ENCODE results near the gene VDR. TPM values are rescaled to one million over a fixed set of nuclear protein-coding genes. Genes with fewer than 3 reads are reported as not detected.

The VDR gene
- polyA plus RNA-seq, 1 donor from 2014 or later: not detected

DNA sequence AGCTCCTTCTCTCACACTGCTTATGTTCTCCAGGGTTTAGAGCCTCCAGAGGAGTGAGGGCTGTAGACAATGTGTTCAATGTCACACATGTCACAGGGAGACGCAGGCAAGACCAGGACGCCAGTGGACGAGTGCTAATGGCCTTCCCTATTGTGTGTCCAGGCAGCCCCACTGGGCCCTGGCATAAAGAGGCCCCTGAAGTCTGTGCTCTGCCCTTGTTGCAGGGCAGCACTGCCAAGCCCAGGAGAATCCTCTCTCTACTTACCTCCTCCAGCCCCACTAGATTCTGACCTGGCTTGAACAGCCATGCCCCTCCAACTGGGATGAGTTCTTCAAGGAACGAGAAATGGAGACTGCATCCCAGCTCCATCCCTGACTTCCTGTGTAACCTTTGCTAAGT lies 33.8 kb upstream of the VDR start:
- Histone ChIP-seq H3K9ac (ENCODE audit: low read length) (no peak overlapping the region), H3K36me3 (ENCODE audit: insufficient read depth, low read length) (no peaks in the 10 kb centered on the region), H3K79me2 (replicated peaks; ENCODE audit: insufficient read depth, low read length) (no peaks in the 10 kb centered on the region), H3K4me2 (ENCODE audit: low read length) (no peak overlapping the region), H4K20me1 (ENCODE audit: insufficient read depth) (no peaks in the 10 kb centered on the region), H3K9me2 (ENCODE audit: insufficient read depth, low read length) (no peaks in the 10 kb centered on the region), H3K27ac (ENCODE audit: low read length) (no peak overlapping the region), H3K27me3 (ENCODE audit: insufficient read depth, low read depth, low read length) (no peaks in the 10 kb centered on the region), H3F3A (ENCODE audit: insufficient read depth, low read length, poor library complexity, severe bottlenecking) (no peaks in the 10 kb centered on the region), H3K9me3 (ENCODE audit: low read length) (no peaks in the 10 kb centered on the region), H2AFZ (ENCODE audit: low read depth, low read length) (no peak overlapping the region), H3K4me3 (ENCODE audit: low read length) (no peak overlapping the region)
- no peak for TF ChIP-seq POLR2AphosphoS5 (IDR thresholded peaks at IDR 0.05)
- no peak for TF ChIP-seq EP300 (conservative IDR thresholded peaks at IDR 0.05; ENCODE audit: poor library complexity, severe bottlenecking)
- TF ChIP-seq, protein P1, sequence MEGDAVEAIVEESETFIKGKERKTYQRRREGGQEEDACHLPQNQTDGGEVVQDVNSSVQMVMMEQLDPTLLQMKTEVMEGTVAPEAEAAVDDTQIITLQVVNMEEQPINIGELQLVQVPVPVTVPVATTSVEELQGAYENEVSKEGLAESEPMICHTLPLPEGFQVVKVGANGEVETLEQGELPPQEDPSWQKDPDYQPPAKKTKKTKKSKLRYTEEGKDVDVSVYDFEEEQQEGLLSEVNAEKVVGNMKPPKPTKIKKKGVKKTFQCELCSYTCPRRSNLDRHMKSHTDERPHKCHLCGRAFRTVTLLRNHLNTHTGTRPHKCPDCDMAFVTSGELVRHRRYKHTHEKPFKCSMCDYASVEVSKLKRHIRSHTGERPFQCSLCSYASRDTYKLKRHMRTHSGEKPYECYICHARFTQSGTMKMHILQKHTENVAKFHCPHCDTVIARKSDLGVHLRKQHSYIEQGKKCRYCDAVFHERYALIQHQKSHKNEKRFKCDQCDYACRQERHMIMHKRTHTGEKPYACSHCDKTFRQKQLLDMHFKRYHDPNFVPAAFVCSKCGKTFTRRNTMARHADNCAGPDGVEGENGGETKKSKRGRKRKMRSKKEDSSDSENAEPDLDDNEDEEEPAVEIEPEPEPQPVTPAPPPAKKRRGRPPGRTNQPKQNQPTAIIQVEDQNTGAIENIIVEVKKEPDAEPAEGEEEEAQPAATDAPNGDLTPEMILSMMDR (IDR thresholded peaks at IDR 0.05; ENCODE audit: poor library complexity, severe bottlenecking): no peak
- no peak for TF ChIP-seq TAF1 (IDR thresholded peaks at IDR 0.05; ENCODE audit: low read depth)
- no peak for TF ChIP-seq SMC3 (conservative IDR thresholded peaks at IDR 0.05; ENCODE audit: poor library complexity)
- TF ChIP-seq EZH2 (IDR thresholded peaks at IDR 0.05; ENCODE audit: borderline replicate concordance, insufficient read depth, low read length, poor library complexity, severe bottlenecking): no peak
- TF ChIP-seq MXI1 (conservative IDR thresholded peaks at IDR 0.05; ENCODE audit: poor library complexity, severe bottlenecking): no peak
- TF ChIP-seq RAD21 (conservative IDR thresholded peaks at IDR 0.05): no peak
- TF ChIP-seq, protein P2, sequence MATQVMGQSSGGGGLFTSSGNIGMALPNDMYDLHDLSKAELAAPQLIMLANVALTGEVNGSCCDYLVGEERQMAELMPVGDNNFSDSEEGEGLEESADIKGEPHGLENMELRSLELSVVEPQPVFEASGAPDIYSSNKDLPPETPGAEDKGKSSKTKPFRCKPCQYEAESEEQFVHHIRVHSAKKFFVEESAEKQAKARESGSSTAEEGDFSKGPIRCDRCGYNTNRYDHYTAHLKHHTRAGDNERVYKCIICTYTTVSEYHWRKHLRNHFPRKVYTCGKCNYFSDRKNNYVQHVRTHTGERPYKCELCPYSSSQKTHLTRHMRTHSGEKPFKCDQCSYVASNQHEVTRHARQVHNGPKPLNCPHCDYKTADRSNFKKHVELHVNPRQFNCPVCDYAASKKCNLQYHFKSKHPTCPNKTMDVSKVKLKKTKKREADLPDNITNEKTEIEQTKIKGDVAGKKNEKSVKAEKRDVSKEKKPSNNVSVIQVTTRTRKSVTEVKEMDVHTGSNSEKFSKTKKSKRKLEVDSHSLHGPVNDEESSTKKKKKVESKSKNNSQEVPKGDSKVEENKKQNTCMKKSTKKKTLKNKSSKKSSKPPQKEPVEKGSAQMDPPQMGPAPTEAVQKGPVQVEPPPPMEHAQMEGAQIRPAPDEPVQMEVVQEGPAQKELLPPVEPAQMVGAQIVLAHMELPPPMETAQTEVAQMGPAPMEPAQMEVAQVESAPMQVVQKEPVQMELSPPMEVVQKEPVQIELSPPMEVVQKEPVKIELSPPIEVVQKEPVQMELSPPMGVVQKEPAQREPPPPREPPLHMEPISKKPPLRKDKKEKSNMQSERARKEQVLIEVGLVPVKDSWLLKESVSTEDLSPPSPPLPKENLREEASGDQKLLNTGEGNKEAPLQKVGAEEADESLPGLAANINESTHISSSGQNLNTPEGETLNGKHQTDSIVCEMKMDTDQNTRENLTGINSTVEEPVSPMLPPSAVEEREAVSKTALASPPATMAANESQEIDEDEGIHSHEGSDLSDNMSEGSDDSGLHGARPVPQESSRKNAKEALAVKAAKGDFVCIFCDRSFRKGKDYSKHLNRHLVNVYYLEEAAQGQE (IDR thresholded peaks at IDR 0.05; ENCODE audit: borderline replicate concordance): no peak

DNA sequence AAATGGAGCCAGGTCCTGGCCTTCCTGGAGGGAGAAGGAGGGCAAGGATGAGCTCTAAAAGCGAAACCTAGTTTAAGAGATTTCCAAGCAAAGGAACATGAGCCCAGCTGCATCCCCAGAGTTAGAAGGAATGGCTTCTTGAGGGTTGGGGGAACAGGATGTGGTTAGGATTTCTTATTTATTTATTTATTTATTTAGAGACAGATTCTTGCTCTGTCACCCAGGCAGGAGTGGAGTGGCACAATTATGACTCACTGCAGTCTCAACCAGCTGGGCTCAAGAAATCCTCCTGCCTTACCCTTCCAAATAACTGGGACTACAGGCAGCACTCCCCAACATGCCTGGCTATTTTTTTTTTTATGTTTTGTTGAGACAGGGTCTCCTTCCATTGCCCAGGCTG lies 33.3 kb upstream of the VDR start:
- Histone ChIP-seq H3K36me3 (ENCODE audit: insufficient read depth, low read length) (no peaks in the 10 kb centered on the region), H3K4me2 (ENCODE audit: low read length) (no peak overlapping the region), H3K9me2 (ENCODE audit: insufficient read depth, low read length) (no peaks in the 10 kb centered on the region), H3K9me3 (ENCODE audit: low read length) (no peaks in the 10 kb centered on the region), H3K9ac (ENCODE audit: low read length) (no peak overlapping the region), H3K27me3 (ENCODE audit: insufficient read depth, low read depth, low read length) (no peaks in the 10 kb centered on the region), H3F3A (ENCODE audit: insufficient read depth, low read length, poor library complexity, severe bottlenecking) (no peaks in the 10 kb centered on the region), H3K27ac (ENCODE audit: low read length) (no peak overlapping the region), H2AFZ (ENCODE audit: low read depth, low read length) (no peak overlapping the region), H4K20me1 (ENCODE audit: insufficient read depth) (no peaks in the 10 kb centered on the region), H3K79me2 (replicated peaks; ENCODE audit: insufficient read depth, low read length) (no peaks in the 10 kb centered on the region), H3K4me3 (ENCODE audit: low read length) (no peak overlapping the region)
- no peak for TF ChIP-seq MXI1 (conservative IDR thresholded peaks at IDR 0.05; ENCODE audit: poor library complexity, severe bottlenecking)
- TF ChIP-seq TAF1 (IDR thresholded peaks at IDR 0.05; ENCODE audit: low read depth): no peak
- no peak for TF ChIP-seq EP300 (conservative IDR thresholded peaks at IDR 0.05; ENCODE audit: poor library complexity, severe bottlenecking)
- TF ChIP-seq, protein P2 (IDR thresholded peaks at IDR 0.05; ENCODE audit: borderline replicate concordance): no peak
- TF ChIP-seq EZH2 (IDR thresholded peaks at IDR 0.05; ENCODE audit: borderline replicate concordance, insufficient read depth, low read length, poor library complexity, severe bottlenecking): no peak
- TF ChIP-seq, protein P1 (IDR thresholded peaks at IDR 0.05; ENCODE audit: poor library complexity, severe bottlenecking): no peak
- TF ChIP-seq RAD21 (conservative IDR thresholded peaks at IDR 0.05): no peak
- TF ChIP-seq POLR2AphosphoS5 (IDR thresholded peaks at IDR 0.05): no peak
- no peak for TF ChIP-seq SMC3 (conservative IDR thresholded peaks at IDR 0.05; ENCODE audit: poor library complexity)
